ENCODE results near the gene S100PBP. TPM values are rescaled to one million over a fixed set of nuclear protein-coding genes. Genes with fewer than 3 reads are reported as not detected.

Gene S100PBP
- total and polyA plus RNA-seq, 2 of the 13 experiments (the other 11 are each of a cell fraction or from before 2014, with no cell fraction given): 20.4 to 26.1 TPM

- TF ChIP-seq ZNF350 (CRISPR knock-in tag; IDR thresholded peaks at IDR 0.05; ENCODE audit: borderline replicate concordance, low read depth): no peak
These were observed 49.7 kb downstream of the S100PBP start (continued) for GRCh38 chr1:32867151-32867550.

DNA sequence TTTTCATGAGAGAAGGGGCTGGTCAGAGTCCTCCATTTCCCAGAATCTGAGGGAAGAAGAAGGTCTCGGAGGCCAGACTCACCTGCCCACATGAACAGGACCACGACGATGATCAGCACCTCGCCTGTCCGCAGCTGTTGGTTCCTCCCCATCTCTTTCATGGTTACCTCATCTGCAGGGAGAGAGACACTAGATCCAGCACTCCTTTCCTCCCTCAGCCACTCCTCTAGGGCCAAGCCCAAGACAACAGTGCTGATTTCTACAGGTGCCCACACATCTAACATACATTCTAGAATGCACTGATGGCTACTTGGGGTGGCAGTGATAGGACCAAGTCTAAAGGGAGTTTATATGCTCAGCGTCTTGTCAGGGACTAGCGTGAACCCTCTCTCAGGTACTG is 50.2 kb downstream of the S100PBP start:
- Histone ChIP-seq H3K27ac (ENCODE audit: extremely low read length, insufficient read depth, low read length) (no peak overlapping the region), H3K36me3 (replicated peaks in 1 of 2; ENCODE audit: control insufficient read depth in 1 of 2, insufficient read depth in 2 of 2, low read length in 2 of 2) (peaks cover 0 to 3% of the 10 kb centered on the region in 2 experiments; a peak in 1 of 5 replicates), H3K9me3 (ENCODE audit: low read length) (no peaks in the 10 kb centered on the region), H3K27me3 (ENCODE audit: control insufficient read depth in 1 of 2, insufficient read depth in 2 of 2, low read length in 2 of 2) (peaks cover 0 to 19% of the 10 kb centered on the region in 2 experiments; a peak in 3 of 5 replicates), H3K4me2 (ENCODE audit: low read depth, low read length) (no peak overlapping the region), H2AFZ (ENCODE audit: low read length) (no peak overlapping the region), H3K79me2 (ENCODE audit: insufficient read depth, low read length) (no peaks in the 10 kb centered on the region), H3K4me3 (replicated peaks in 1 of 3; ENCODE audit: insufficient read depth in 1 of 3, low read depth in 2 of 3, low read length in 3 of 3) (no peak overlapping the region), H3K9ac (ENCODE audit: insufficient read depth, low read depth, low read length) (no peak overlapping the region), H3K4me1 (ENCODE audit: insufficient read depth, low read length) (peaks cover 21% of the 10 kb centered on the region), H4K20me1 (ENCODE audit: insufficient read depth, low read length) (peaks cover 5% of the 10 kb centered on the region)
- POLR2A ChIA-PET: no interaction called here
- CTCF ChIA-PET (ENCODE audit: low intra/inter-chr PET ratio, low total read pairs): no interaction called here
- no peak for DNase-seq (ENCODE audit: low spot score)
- intact Hi-C loops (cut with micrococcal nuclease; ENCODE audit: unreplicated experiment): no loop called here
- 97% methylated on average over 7 of the region's 7 CpGs for WGBS (ENCODE audit: low lambda C conversion rate)
- TF ChIP-seq GATA4 (IDR thresholded peaks at IDR 0.05; ENCODE audit: borderline replicate concordance, low read depth) (no peak), E2F1 (CRISPR knock-in tag; IDR thresholded peaks at IDR 0.05) (no peak), SYNCRIP (IDR thresholded peaks at IDR 0.05; ENCODE audit: insufficient read depth, low read depth, low read length) (no peak), ZBTB46 (CRISPR knock-in tag; IDR thresholded peaks at IDR 0.05; ENCODE audit: borderline replicate concordance) (no peak), ZBTB20 (CRISPR knock-in tag; IDR thresholded peaks at IDR 0.05; ENCODE audit: borderline replicate concordance, low read depth) (no peak), TAF15 (IDR thresholded peaks at IDR 0.05; ENCODE audit: low read depth, low read length, poor library complexity, severe bottlenecking) (no peak)
- no peak for FAIRE-seq
- no TSS peak for BruUV-seq (replicated peaks)
- in situ Hi-C loops (cut with HindIII; ENCODE audit: extremely low pct_ligation_motif_present, low pct_unique_long_range_greater_than_20kb): no loop called here
- no peak for ATAC-seq
